IPS-11a (cell line): ENCODE data around the gene BAIAP3.
A peak's percentile ranks its signal among the peaks of the same experiment; 100 is the strongest.

Experiments
- H3K4me3 ChIP-seq: one replicate; pipeline ENCODE4 v1.5.1; 2013; ENCODE audit warnings: low read depth, low read length, control low read depth

Gene BAIAP3

GRCh38 chr16:1344499-1344898 is 11.1 kb downstream of the BAIAP3 start:
- no peak overlapping the region for H3K4me3 ChIP-seq

GRCh38 chr16:1345087-1345486 is 11.6 kb downstream of the BAIAP3 start:
- H3K4me3 ChIP-seq = no peak overlapping the region

GRCh38 chr16:1345651-1346421 is 12.4 kb downstream of the BAIAP3 start:
- no peak overlapping the region for H3K4me3 ChIP-seq

- no peak overlapping the region for H3K4me3 ChIP-seq
Measured at GRCh38 chr16:1346422-1347285, 13.2 kb downstream of the BAIAP3 start.

GRCh38 chr16:1347286-1347855 is 13.9 kb downstream of the BAIAP3 start:
- no peak overlapping the region for H3K4me3 ChIP-seq

GRCh38 chr16:1347962-1348361 is 14.5 kb downstream of the BAIAP3 start:
- no peak overlapping the region for H3K4me3 ChIP-seq

GRCh38 chr16:1348441-1348840 is 15.0 kb downstream of the BAIAP3 start:
- H3K4me3 ChIP-seq = no peak overlapping the region

- H3K4me3 ChIP-seq = no peak overlapping the region
Measured at GRCh38 chr16:1348926-1349325, 15.5 kb downstream of the BAIAP3 start.

GRCh38 chr16:1349351-1349750 is 15.9 kb downstream of the BAIAP3 start:
- no peak overlapping the region for H3K4me3 ChIP-seq

- H3K4me3 ChIP-seq = no peak overlapping the region
Measured at GRCh38 chr16:1349951-1350350, 16.5 kb downstream of the BAIAP3 start.

GRCh38 chr16:1350691-1351090 is 17.2 kb downstream of the BAIAP3 start:
- H3K4me3 ChIP-seq = peak overlapping the region; percentile 88

GRCh38 chr16:1351215-1351581 is 17.8 kb downstream of the BAIAP3 start:
- H3K4me3 ChIP-seq = peak overlapping the region; percentile 88

GRCh38 chr16:1351582-1352362 is 18.3 kb downstream of the BAIAP3 start, which contains the start of the genes GNPTG and TSR3:
Gene GNPTG (plus strand): TSS chr16:1351931. CDS start chr16:1351966, 35 bp downstream.
Gene TSR3 (minus strand): TSS chr16:1351878. CDS start chr16:1351804, 74 bp downstream.
- H3K4me3 ChIP-seq = peak within 1 kb of the TSS; percentile 88

- no peak overlapping the region for H3K4me3 ChIP-seq
Measured at GRCh38 chr16:1354815-1355540, 21.5 kb downstream of the BAIAP3 start.

GRCh38 chr16:1355591-1355990 is 22.1 kb downstream of the BAIAP3 start:
- no peak overlapping the region for H3K4me3 ChIP-seq

- no peak overlapping the region for H3K4me3 ChIP-seq
Measured at GRCh38 chr16:1356061-1356900, 22.8 kb downstream of the BAIAP3 start.

GRCh38 chr16:1357906-1358566 is 24.6 kb downstream of the BAIAP3 start:
- H3K4me3 ChIP-seq = no peak overlapping the region

GRCh38 chr16:1361685-1362360 is 28.4 kb downstream of the BAIAP3 start:
- H3K4me3 ChIP-seq = no peak overlapping the region
